Left ventricle myocardium superior (tissue), 1 donor: Measurements from ENCODE around the gene HPGDS. TPM values are rescaled to one million over a fixed set of nuclear protein-coding genes. Genes with fewer than 3 reads are reported as not detected.
"Not testable (repeated sequence)": the region's sequence is repeated elsewhere in the genome, so short reads cannot be mapped to it uniquely, and the experiment has no call there.

Experiments used
- ATAC-seq: fragments of 200-7000 bp; cut with Tn5 transposase; one replicate; pipeline ENCODE4 v1.9.1; 2020; ENCODE audit warnings: mild to moderate bottlenecking, moderate library complexity
- DNase-seq: peaks from one replicate; pipeline ENCODE4 v3.0.0-alpha.2; 2020
- intact Hi-C: fragments of 100-400 bp; cut with micrococcal nuclease; formaldehyde crosslinking; loops from one replicate; pipeline ENCODE4 v1.11.0; 2022
- long read RNA-seq: library from polyadenylated mRNA; unstranded; transcript quantifications from one replicate; pipeline ENCODE4 v2.0.0, GENCODE V29; 2021
- total RNA-seq: library from RNA; stranded (reverse); fragmentation: NEBNext Ultra II Directional; extraction: Animal tissue kit (Norgen Biotek cat#: 25700); gene quantifications from one replicate; pipeline ENCODE4 v1.2.1, GENCODE V29; 2021
- donor health status: DM: no; HTN: yes; CAD: no; lungs with severe emphysema.

Gene HPGDS
- 3.5 TPM for total RNA-seq
- long read RNA-seq, result 0 reads

DNA sequence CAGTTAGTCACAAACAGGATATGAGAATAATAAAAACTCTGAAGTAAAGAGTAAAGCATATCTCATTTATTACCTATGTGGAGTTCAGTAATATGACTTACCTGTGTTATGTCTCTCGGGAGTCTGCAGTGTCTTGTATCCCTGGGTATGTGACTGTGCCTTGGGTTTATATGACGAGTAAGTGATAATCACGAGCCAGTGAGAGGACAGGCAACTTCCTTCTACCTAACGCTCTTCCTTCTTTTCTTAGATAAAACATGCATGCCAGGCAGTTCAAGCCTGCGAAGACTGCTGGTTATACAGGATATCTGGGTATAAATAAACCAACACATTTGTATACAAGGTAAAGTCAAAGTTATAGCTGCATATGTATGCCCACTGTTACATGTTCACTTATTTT is at the start of gene HPGDS:
Gene HPGDS (minus strand): TSS at position 143 of the 400 bp plus-strand sequence. CDS start 8,207 bp downstream, outside the sequence.
- intact Hi-C loops, result no loop called here
- ATAC-seq (peak; percentile 38), DNase-seq (no peak)

DNA sequence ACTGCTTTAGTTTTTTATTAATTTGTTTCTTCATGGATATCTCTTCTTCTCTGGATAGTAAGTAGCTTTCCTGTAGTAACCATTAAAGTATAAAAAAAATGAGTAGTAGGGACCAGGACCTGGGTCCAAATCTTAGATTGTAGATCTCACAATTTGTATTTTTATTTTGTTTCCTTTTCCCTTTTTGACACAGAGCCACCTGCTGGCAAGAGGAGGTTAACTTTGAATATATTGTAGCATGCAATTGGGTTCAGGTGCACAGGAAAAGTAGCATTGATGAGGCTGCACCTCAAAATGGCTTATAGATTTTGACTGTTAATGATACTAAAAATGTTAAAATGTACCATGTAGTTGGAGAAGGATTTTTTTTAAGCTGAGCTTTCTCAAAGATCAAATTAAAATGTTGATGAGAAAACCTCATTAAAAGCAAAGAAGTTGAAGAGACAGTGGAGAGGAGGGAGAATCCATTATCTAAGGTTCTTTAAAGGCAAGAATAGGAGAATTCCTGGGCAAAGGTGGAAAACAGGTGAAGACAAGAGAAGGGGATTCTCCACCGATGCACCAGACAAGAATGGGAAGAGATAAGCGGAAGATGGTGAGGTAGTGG is 48.3 kb upstream of the HPGDS start:
- no peak for DNase-seq
- intact Hi-C loops, result no loop called here
- ATAC-seq, result peak; percentile 26

GRCh38 chr4:94389595-94390267 is 47.1 kb upstream of the HPGDS start:
- ATAC-seq (no peak), DNase-seq (no peak)
- intact Hi-C loops, result no loop called here

DNA sequence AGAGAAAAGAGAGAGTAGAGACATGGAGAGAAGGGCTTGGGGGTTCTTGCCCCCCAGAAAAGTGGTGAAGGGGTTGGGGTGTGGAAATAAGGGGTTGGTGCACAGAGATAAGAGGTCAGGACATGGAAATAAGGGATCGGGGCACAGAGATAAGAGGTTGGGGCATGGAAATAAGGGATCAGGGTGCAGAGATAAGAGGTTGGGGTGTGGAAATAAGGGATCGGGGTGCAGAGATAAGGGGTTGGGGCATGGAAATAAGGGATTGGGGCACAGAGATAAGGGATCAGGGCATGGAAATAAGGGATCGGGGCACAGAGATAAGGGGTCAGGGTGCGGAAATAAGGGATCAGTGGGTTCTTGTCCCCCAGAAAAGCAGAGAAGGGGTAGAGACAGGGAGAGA is 45.3 kb upstream of the HPGDS start:
- ATAC-seq, DNase-seq, intact Hi-C loops: not testable (repeated sequence)

DNA sequence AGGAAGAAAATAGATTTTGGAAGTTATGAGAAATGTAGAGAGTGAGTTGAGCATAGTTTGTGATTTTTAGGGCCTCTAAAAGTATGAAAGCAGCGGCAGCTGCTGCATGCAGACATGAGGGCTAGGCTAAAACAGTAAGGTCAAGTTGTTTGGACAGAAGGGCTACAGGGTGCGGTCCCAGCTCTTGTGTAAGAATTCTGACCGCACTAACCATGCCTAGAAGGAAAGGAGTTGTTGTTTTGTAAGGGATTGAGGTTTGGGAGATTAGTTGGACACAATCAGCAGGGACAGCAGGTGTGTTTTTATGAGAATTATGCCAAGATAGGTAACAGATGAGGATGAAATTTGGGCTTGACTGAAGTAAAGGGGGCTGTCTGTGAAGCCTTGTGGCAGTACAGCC is 42.8 kb upstream of the HPGDS start:
- intact Hi-C loops, result not testable (repeated sequence)

DNA sequence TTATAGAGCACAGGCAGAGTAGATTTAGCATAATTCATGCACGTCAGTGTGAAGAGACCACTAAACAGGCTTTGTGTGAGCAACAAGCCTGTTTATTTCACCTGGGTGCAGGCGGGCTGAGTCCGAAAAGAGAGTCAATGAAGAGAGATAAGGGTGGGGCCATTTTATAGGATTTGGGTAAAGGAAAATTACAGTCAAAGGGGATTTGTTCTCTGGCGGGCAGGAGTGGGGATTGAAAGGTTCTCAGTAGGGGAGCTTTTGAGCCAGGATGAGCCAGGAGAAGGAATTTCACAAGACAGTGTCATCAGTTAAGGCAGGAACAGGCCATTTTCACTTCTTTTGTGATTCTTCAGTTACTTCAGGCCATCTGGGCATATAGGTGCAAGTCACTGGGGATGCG is 40.3 kb upstream of the HPGDS start:
- intact Hi-C loops, result not testable (repeated sequence)

More for the DNA sequence above, 42.8 kb upstream of the HPGDS start:
- not testable (repeated sequence) for ATAC-seq, DNase-seq

GRCh38 chr4:94378047-94378446 is 35.4 kb upstream of the HPGDS start:
- DNase-seq (no peak), ATAC-seq (no peak)
- intact Hi-C loops, result no loop called here

More for the DNA sequence above, 40.3 kb upstream of the HPGDS start:
- DNase-seq, ATAC-seq: not testable (repeated sequence)

DNA sequence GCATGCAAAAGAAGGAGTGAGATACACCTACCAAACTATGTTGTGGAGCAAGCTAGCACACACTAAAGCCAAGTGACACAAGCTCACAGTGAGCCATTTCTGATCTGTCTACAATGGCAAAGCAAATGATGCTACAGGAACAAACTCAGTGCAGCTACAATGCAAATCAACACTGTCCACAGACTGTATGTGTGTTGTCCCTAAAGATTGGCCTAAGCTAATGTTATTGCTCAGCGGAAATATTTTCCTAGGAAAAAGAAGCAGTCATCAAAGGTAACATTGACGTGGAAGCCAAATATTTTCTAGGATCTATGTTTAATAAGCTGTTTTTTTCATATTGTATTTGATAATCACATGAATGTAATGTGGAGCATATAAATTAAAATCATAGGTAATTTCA is 34.7 kb upstream of the HPGDS start:
- ATAC-seq, result no peak
- intact Hi-C loops, result no loop called here

GRCh38 chr4:94375364-94375763 is 32.7 kb upstream of the HPGDS start:
- peak; percentile 56 for ATAC-seq
- intact Hi-C loops, result no loop called here
- no peak for DNase-seq

More for the DNA sequence above, 34.7 kb upstream of the HPGDS start:
- DNase-seq, result no peak

DNA sequence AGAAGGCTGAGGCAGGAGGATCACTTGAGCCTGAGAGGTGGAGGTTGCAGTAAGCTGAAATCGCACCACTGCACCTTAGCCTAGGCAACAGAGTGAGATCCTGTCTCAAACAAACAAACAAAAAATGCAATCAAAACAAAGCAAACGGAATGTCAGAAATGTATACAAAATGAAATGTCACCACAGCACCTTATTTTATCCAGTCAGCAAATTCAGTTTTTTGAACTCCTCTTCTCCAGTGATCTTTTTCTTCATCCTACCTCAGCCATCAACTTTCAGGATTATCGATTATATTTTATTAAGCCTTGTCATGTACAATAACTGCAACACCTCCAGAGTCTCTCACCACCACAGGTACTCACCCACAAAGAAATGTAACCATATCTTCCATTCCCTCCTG is 31.1 kb upstream of the HPGDS start:
- DNase-seq, result no peak
- no peak for ATAC-seq
- intact Hi-C loops, result no loop called here

GRCh38 chr4:94372991-94373390 is 30.4 kb upstream of the HPGDS start:
- ATAC-seq, result no peak
- intact Hi-C loops, result no loop called here
- DNase-seq, result no peak

- intact Hi-C loops, result no loop called here
- no peak for DNase-seq
- no peak for ATAC-seq
Observed at GRCh38 chr4:94372228-94372978, 29.8 kb upstream of the HPGDS start.

DNA sequence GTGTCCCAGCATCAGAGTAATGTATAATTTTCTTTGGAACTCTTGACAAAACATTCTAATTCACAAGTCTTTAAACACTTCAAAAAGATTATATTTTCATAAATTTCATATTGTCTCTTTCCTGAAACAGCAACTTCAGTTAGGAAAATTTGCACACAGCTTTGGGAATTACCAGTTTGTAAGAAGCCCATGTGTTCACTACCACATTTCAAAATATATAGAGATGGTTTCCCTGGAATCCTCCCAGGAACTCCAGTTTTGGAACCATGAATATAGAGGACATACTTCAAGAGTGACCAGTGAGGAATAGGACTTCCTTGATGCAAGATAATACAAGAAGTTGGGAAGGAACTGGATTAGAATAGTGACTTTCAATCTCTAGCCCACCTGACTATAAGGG is 28.7 kb upstream of the HPGDS start:
- no peak for DNase-seq
- intact Hi-C loops, result no loop called here

GRCh38 chr4:94370533-94371254 is 28.1 kb upstream of the HPGDS start:
- intact Hi-C loops, result no loop called here
- DNase-seq, result no peak
- peak; percentile 27 for ATAC-seq

More for the DNA sequence above, 28.7 kb upstream of the HPGDS start:
- no peak for ATAC-seq

GRCh38 chr4:94369046-94369445 is 26.4 kb upstream of the HPGDS start:
- DNase-seq, result no peak
- ATAC-seq, result no peak
- intact Hi-C loops, result no loop called here

DNA sequence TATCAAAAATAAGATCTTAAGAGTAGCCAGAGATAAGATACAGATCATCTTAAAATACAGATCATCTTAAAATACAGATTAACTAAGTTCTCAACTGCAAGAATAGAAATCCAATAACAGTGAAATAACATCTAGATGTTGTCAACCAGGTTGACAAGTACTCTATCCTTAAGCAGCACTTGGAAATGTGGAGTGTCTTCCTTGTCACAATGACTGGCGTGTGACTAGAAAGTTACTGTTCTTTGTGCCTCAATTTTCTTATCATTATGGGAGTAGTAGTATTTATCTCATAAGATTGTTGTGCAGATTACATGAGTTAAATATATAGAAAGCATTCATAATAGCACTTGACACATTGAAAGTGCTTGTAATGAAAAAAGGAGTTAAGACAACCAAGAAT is 25.8 kb upstream of the HPGDS start:
- DNase-seq (no peak), ATAC-seq (no peak)
- intact Hi-C loops, result no loop called here

DNA sequence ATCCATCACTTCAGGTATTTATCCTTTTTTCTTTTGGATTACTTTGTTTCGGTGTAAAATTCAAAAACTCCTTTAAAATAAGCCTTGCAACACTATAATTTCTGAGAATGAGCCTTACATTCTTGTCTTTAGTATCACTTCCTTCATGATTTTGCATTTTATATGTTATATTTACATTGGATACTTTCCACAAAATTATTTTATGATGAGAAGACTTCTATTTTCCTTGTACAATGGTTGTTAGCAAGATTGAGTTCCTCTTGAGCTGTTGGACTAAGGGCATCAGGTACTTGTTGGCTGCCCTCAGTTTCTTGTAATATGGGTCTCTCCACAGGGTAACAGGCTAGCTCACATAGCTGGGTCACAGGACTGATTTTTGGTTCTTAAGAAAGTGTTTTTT is 22.7 kb upstream of the HPGDS start:
- intact Hi-C loops, result no loop called here
- no peak for ATAC-seq
- no peak for DNase-seq

DNA sequence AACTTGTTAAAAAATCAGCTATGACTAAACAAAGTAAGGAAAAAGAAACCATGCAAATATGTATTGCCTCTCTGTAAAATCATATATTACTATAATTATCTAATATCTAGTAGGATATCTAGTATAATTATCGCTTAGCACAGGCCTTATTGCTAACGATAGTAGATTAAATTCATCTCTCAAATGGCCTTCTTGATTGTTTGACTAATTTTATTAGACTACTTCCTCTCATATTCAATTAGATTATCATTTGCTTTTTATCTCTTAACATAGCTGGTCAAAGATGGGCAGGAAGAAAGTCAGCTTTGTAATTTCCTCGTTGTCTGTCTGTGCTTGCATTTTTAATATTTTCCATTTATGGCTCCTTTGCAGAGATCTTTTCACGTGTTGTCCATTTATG is 21.9 kb upstream of the HPGDS start:
- intact Hi-C loops, result no loop called here
- ATAC-seq (no peak), DNase-seq (no peak)

DNA sequence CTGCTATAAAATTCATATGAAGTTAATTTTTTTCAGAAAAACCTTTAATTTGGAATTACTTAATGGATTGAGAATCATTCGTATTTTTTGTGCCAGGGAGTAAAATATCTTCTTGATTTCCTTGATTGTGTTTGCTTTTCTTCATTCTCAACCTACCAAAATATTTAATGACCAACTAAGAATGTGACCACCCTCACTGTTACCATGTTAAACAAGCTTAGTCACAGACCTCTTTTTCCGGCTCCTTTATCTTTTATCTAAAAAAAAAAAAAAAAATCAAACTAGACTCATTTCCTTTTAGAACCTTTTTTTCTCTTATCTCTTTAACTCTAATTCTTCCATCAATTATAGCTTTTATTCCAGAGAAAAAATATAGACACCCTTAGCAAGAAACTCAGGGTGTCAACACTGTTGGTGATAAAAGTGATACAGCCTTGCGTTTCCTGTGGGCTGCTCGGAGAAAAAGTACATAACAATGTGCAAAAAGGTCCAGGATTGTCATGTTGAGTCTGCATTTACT is 20.6 kb upstream of the HPGDS start:
- DNase-seq (no peak), ATAC-seq (no peak)
- intact Hi-C loops, result no loop called here
